ENCODE data around the gene RGL3. TPM values are rescaled to one million over a fixed set of nuclear protein-coding genes. Genes with fewer than 3 reads are reported as not detected.
A peak's percentile ranks its signal among the peaks of the same experiment; 100 is the strongest.

Gene RGL3
- total and polyA plus RNA-seq, 9 of the 15 experiments (the other 6 are each of a cell fraction or from before 2014, with no cell fraction given), result 0.12 to 0.61 (median 0.32) TPM; not detected in 4

DNA sequence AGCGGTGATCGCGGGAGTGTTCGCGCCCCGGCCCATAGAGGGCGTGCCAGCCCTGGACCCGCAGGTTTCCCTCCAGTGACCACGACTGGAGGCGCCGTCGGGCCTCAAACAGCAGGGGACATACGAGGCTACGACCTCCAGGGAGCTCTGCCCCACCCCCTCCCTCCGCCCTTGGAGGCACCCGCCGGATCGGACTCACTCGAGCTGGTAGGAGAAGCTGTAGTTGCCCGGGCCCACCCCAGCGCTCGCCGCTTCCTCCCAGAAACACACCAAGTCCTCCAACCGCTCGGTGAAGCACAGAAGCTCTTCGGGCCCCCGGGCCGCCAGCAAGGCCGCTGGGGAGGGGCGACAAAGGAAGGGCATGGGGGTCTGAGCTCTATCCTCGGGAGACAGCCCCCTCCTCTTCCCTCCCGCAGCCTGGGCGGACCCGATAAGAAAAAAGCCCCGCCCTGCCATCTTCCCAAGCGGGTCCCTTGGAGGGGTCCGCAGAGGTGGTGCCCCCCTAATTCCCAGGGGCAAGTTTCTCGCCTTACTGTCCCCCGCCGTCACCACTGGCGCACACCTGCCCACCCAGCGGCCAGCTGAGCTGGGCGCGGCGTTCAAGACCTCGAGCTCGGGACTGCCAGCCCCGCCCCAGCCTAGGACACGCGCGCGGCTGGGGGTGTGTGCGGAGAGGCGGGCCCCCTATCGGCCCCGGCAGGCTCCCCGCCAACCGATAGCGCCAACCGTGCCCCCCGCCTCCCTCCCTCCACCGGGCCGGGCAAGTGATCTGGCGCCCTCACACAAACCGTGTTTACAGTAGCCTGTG is 36.0 kb downstream of the RGL3 start (continued):
- TF ChIP-seq PRPF4 (IDR thresholded peaks at IDR 0.05; ENCODE audit: insufficient read depth, low read depth, low read length, poor library complexity, severe bottlenecking), result no peak
- TF ChIP-seq ZNF263 (CRISPR knock-in tag; IDR thresholded peaks at IDR 0.05; ENCODE audit: borderline replicate concordance), result no peak; the same call in 1 of the 2 replicates
- TF ChIP-seq, protein P1, sequence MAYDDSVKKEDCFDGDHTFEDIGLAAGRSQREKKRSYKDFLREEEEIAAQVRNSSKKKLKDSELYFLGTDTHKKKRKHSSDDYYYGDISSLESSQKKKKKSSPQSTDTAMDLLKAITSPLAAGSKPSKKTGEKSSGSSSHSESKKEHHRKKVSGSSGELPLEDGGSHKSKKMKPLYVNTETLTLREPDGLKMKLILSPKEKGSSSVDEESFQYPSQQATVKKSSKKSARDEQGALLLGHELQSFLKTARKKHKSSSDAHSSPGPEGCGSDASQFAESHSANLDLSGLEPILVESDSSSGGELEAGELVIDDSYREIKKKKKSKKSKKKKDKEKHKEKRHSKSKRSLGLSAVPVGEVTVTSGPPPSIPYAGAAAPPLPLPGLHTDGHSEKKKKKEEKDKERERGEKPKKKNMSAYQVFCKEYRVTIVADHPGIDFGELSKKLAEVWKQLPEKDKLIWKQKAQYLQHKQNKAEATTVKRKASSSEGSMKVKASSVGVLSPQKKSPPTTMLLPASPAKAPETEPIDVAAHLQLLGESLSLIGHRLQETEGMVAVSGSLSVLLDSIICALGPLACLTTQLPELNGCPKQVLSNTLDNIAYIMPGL (CRISPR knock-in tag; IDR thresholded peaks at IDR 0.05), result no peak
- TF ChIP-seq SAFB2 (IDR thresholded peaks at IDR 0.05; ENCODE audit: borderline replicate concordance, low read depth, low read length, severe bottlenecking), result no peak
- TF ChIP-seq SMAD2 (IDR thresholded peaks at IDR 0.05; ENCODE audit: low read depth, low read length), result no peak
- no peak for TF ChIP-seq HINFP (tag; conservative IDR thresholded peaks at IDR 0.05; ENCODE audit: low read depth)
- no peak for TF ChIP-seq FOXM1 (IDR thresholded peaks at IDR 0.05; ENCODE audit: low read depth)
- no peak for TF ChIP-seq FOXM1 (CRISPR knock-in tag; IDR thresholded peaks at IDR 0.05; ENCODE audit: low read depth)
- peak; percentile 53 for TF ChIP-seq HMGN3 (IDR thresholded peaks at IDR 0.05; ENCODE audit: borderline replicate concordance, extremely low read depth, insufficient read length, low read depth, low read length)
- TF ChIP-seq DMBX1 (CRISPR knock-in tag; IDR thresholded peaks at IDR 0.05; ENCODE audit: borderline replicate concordance), result no peak; the same call in 1 of the 2 replicates
- no peak for TF ChIP-seq DNMT1 (IDR thresholded peaks at IDR 0.05)
- no peak for TF ChIP-seq TAF7 (tag; IDR thresholded peaks at IDR 0.05)
- no peak; the same call in 1 of the 2 replicates for TF ChIP-seq ZNF24 (IDR thresholded peaks at IDR 0.05)
- 0 out of 2 replicates have a peak, but pooled peaks have one; percentile 9 for TF ChIP-seq ZFP91 (CRISPR knock-in tag; IDR thresholded peaks at IDR 0.05)
- TF ChIP-seq RERE (CRISPR knock-in tag; IDR thresholded peaks at IDR 0.05; ENCODE audit: borderline replicate concordance), result no peak
- TF ChIP-seq NFE2 (IDR thresholded peaks at IDR 0.05; ENCODE audit: low read depth), result no peak
